ENCODE results near the gene MFSD6.
"Not testable (repeated sequence)": the region's sequence is repeated elsewhere in the genome, so short reads cannot be mapped to it uniquely, and the experiment has no call there.

MFSD6 gene

DNA sequence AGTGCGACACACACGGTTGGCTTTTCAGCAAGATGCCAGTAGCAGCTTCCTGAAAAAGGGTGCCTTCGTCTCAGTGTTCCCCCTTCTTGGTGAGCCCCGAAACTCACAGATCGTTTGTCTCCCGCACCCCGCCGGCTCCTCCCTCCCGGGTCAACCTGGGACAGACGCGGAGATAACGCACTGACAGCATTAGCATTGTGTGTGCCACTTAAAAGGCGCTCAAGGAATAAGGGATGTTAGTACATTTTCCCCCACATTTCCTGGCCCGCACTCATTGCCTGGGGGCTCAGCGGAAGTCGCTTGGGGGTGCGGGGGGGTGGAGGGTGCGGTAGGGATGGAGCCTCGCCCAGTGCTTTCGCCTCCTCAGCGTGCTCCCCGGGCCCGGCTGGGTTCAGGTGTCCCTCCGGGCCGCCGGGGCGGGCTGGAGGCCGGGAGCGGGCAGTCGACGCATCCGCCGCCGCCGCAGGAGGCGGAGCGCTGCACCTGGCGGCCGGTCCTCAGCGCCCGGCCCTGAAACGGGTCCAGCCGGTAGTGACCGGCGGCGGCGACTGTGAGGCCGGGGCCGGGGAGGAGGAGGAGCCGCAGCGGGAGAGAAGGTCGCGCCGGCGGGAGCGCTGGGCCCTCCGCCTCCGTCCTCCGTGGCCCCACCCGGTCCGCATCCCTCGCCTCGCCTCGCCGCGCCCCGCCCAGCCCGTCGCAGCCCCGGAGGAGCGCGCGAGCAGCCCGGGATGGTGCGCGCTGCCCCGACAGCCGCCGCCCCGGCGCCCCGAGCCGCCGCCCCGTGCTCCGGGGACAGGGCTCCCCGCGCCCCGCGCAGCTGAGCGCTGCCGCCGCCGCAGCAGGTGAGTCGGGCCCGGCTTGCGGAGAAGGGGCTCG is at the start of gene MFSD6:
TSS of gene MFSD6 (plus strand) at position 694 of the 876 bp plus-strand sequence. CDS start 27,675 bp downstream, outside the sequence.
- peak; percentile 71 for DNase-seq
- H3K9me3 Mint-ChIP-seq = no peaks in the 10 kb centered on the region
- H3K27me3 Mint-ChIP-seq (ENCODE audit: low read depth, poor library complexity) = peaks cover 50% of the 10 kb centered on the region
- H3K27ac Mint-ChIP-seq = no peak within 1 kb of the TSS
- peak within 1 kb of the TSS; percentile 78 for H3K4me3 Mint-ChIP-seq
- H3K36me3 Mint-ChIP-seq (ENCODE audit: low read depth) = no peaks in the 10 kb centered on the region
- TF ChIP-seq, protein P1, sequence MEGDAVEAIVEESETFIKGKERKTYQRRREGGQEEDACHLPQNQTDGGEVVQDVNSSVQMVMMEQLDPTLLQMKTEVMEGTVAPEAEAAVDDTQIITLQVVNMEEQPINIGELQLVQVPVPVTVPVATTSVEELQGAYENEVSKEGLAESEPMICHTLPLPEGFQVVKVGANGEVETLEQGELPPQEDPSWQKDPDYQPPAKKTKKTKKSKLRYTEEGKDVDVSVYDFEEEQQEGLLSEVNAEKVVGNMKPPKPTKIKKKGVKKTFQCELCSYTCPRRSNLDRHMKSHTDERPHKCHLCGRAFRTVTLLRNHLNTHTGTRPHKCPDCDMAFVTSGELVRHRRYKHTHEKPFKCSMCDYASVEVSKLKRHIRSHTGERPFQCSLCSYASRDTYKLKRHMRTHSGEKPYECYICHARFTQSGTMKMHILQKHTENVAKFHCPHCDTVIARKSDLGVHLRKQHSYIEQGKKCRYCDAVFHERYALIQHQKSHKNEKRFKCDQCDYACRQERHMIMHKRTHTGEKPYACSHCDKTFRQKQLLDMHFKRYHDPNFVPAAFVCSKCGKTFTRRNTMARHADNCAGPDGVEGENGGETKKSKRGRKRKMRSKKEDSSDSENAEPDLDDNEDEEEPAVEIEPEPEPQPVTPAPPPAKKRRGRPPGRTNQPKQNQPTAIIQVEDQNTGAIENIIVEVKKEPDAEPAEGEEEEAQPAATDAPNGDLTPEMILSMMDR (IDR thresholded peaks at IDR 0.05) = no peak
- no peaks in the 10 kb centered on the region for H3K4me1 Mint-ChIP-seq

- DNase-seq; H3K27me3 Mint-ChIP-seq (ENCODE audit: low read depth, poor library complexity); H3K9me3 Mint-ChIP-seq; H3K36me3 Mint-ChIP-seq (ENCODE audit: low read depth); H3K4me3 Mint-ChIP-seq; H3K27ac Mint-ChIP-seq: not testable (repeated sequence)
- peaks cover 20% of the 10 kb centered on the region for H3K4me1 Mint-ChIP-seq
These were observed 49.3 kb upstream of the MFSD6 start for GRCh38 chr2:190358655-190359448.

DNA sequence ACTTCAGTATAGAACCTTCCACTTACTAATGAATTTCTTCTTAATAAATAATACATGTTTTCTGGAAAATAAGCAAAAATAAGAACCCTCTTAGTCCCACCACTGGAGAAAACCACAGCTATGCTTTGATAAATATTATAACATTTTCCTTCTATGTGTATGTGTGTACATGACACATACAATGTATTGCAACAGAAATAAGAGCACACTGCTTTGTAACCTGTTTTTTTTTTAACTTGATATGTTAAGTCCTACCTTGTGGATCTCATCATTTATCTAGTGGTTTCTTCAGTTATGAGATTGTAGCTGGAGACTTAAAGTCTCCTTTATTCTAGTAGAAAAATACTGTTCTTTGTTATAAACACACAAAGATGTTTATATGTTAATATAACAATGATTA is 47.6 kb upstream of the MFSD6 start:
- Mint-ChIP-seq H3K36me3 (ENCODE audit: low read depth) (no peaks in the 10 kb centered on the region), H3K27ac (no peak overlapping the region), H3K9me3 (no peaks in the 10 kb centered on the region), H3K27me3 (ENCODE audit: low read depth, poor library complexity) (peaks cover 6% of the 10 kb centered on the region), H3K4me3 (no peak overlapping the region), H3K4me1 (peaks cover 14% of the 10 kb centered on the region)
- no peak for DNase-seq
- TF ChIP-seq, protein P1 (IDR thresholded peaks at IDR 0.05) = no peak

DNA sequence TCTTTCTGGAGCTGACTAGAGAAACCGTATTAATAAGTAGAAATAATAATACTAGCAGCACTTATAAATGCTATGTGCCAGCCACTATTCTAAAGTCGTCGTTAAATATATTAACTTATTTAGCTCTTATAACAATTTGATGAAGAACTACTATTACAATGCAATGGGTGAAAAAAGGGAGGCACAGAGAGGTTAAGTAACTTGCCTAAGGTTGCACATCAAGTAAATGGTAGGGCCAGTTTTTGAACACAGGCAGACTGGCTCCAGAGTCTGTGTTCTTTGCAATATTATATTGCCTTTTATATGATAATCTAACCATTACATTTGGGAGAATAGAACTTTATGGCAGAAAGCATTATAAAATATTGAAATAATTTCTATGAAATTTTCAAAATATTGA is 47.2 kb upstream of the MFSD6 start:
- no peak for DNase-seq
- Mint-ChIP-seq H3K9me3 (no peaks in the 10 kb centered on the region), H3K27ac (no peak overlapping the region), H3K36me3 (ENCODE audit: low read depth) (no peaks in the 10 kb centered on the region), H3K27me3 (ENCODE audit: low read depth, poor library complexity) (peaks cover 6% of the 10 kb centered on the region), H3K4me1 (peaks cover 13% of the 10 kb centered on the region), H3K4me3 (no peak overlapping the region)
- TF ChIP-seq, protein P1 (IDR thresholded peaks at IDR 0.05) = no peak

DNA sequence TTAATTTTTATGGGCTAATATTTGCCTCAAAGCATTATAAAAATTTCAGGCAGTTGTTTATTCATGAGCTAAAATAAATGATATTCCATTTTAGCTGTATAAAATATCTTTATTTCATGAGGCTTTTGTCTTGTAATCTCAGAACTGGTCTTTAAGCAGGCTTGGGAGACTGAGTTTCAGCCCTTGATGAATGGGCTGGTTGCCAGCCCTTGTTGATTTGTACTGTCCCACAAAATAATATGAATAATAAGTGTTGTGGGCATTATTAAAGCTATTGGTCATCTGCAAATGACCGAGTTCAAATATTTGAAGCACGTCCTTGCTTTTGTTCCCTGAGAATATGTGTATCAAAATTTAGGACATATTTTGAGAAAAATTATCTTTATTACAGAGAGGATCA is 46.6 kb upstream of the MFSD6 start:
- H3K27ac Mint-ChIP-seq = no peak overlapping the region
- H3K27me3 Mint-ChIP-seq (ENCODE audit: low read depth, poor library complexity) = peaks cover 6% of the 10 kb centered on the region
- H3K4me3 Mint-ChIP-seq = no peak overlapping the region
- TF ChIP-seq, protein P1 (IDR thresholded peaks at IDR 0.05) = no peak
- no peaks in the 10 kb centered on the region for H3K36me3 Mint-ChIP-seq (ENCODE audit: low read depth)
- H3K4me1 Mint-ChIP-seq = peaks cover 7% of the 10 kb centered on the region
- no peak for DNase-seq
- H3K9me3 Mint-ChIP-seq = no peaks in the 10 kb centered on the region

- Mint-ChIP-seq H3K4me1 (peaks cover 7% of the 10 kb centered on the region), H3K4me3 (no peak overlapping the region), H3K27ac (no peak overlapping the region), H3K27me3 (ENCODE audit: low read depth, poor library complexity) (peaks cover 6% of the 10 kb centered on the region), H3K9me3 (no peaks in the 10 kb centered on the region), H3K36me3 (ENCODE audit: low read depth) (no peaks in the 10 kb centered on the region)
- TF ChIP-seq, protein P1 (IDR thresholded peaks at IDR 0.05) = no peak
- no peak for DNase-seq
These were observed 45.3 kb upstream of the MFSD6 start for GRCh38 chr2:190362894-190363293.

Measured in nephron progenitor cell (in vitro differentiated cells).